Esophagus muscularis mucosa (tissue), 4 donors: ENCODE measurements around the gene NSMF.

Experiments
- CTCF ChIP-seq, 3 experiments: fragments of 200-600 bp in 2 of 3; fragments of 450-650 bp in 1 of 3; sonication (generic) in 2 of 3; IDR thresholded peaks; one replicate each; pipeline ENCODE4 v1.5.1; 2017 to 2019; ENCODE audit warnings: antibody characterized with exemption in 3 of 3, mild to moderate bottlenecking in 2 of 3, moderate library complexity in 1 of 3
- EP300 ChIP-seq: sonication (generic); formaldehyde crosslinking; IDR thresholded peaks from one replicate; pipeline ENCODE4 v1.6.1; 2017; ENCODE audit warnings: antibody characterized with exemption
- POLR2A ChIP-seq: fragments of 450-650 bp; IDR thresholded peaks from one replicate; pipeline ENCODE4 v1.6.1; 2017; ENCODE audit warnings: antibody characterized with exemption, moderate library complexity, mild to moderate bottlenecking, low read depth

- no peak for TF ChIP-seq CTCF (IDR thresholded peaks at IDR 0.05)
- TF ChIP-seq POLR2A: no peak
- no peak for TF ChIP-seq EP300
Observed at GRCh38 chr9:137476856-137477255, 17.7 kb upstream of the NSMF start.
